ENCODE results near the gene WDR77. TPM values are rescaled to one million over a fixed set of nuclear protein-coding genes. Genes with fewer than 3 reads are reported as not detected.

WDR77 gene
- total and polyA plus RNA-seq, 2 donors (not counting 1 experiment from before 2014, with no cell fraction given): 21.8 to 62.0 TPM

DNA sequence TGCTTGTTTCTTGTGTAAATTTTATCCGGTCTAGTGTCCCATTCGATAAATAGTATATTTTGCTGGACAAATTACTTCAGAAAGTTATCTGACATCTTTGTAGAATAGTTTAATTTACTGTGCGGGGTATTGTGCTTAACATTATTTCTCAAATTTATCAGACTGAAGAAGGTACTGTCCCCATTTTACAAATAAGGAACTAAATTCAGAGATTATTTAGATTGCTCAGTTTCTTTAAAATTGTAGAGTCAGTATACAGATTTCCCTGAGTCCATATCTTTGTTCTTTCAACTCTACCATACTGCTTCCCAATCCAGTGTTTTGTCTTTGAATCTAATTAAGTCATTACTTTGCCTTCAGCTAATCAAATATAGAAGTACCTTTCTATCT, 6.6 kb upstream of the WDR77 start:
- TF ChIP-seq, protein P1, sequence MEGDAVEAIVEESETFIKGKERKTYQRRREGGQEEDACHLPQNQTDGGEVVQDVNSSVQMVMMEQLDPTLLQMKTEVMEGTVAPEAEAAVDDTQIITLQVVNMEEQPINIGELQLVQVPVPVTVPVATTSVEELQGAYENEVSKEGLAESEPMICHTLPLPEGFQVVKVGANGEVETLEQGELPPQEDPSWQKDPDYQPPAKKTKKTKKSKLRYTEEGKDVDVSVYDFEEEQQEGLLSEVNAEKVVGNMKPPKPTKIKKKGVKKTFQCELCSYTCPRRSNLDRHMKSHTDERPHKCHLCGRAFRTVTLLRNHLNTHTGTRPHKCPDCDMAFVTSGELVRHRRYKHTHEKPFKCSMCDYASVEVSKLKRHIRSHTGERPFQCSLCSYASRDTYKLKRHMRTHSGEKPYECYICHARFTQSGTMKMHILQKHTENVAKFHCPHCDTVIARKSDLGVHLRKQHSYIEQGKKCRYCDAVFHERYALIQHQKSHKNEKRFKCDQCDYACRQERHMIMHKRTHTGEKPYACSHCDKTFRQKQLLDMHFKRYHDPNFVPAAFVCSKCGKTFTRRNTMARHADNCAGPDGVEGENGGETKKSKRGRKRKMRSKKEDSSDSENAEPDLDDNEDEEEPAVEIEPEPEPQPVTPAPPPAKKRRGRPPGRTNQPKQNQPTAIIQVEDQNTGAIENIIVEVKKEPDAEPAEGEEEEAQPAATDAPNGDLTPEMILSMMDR (conservative IDR thresholded peaks at IDR 0.05 in 1 of 2, IDR thresholded peaks at IDR 0.05 in 1 of 2; ENCODE audit: low read depth in 1 of 2, low read length in 2 of 2): no peak
- no peak for TF ChIP-seq EZH2 (IDR thresholded peaks at IDR 0.05; ENCODE audit: low read length, missing control alignments)
- Histone ChIP-seq H3K9me3 (ENCODE audit: control insufficient read depth, insufficient read depth, low read depth, low read length) (no peaks in the 10 kb centered on the region), H3K4me1 (ENCODE audit: control insufficient read depth, extremely low read depth, insufficient read depth, low read length) (no peaks in the 10 kb centered on the region), H3K9ac (ENCODE audit: insufficient read depth, low read length) (no peak overlapping the region), H3K79me2 (ENCODE audit: control insufficient read depth, insufficient read depth, low read length) (peaks cover 33% of the 10 kb centered on the region), H3K27ac (ENCODE audit: insufficient read depth, low read length) (no peak overlapping the region), H3K4me3 (replicated peaks in 1 of 4; ENCODE audit: control extremely low read depth in 1 of 4, insufficient read depth in 1 of 4, low read depth in 3 of 4, low read length in 4 of 4) (no peak overlapping the region), H3K4me2 (ENCODE audit: extremely low read depth, insufficient read depth, low read length) (no peak overlapping the region), H4K20me1 (ENCODE audit: control insufficient read depth, extremely low read depth, insufficient read depth, low read length) (no peaks in the 10 kb centered on the region), H2AFZ (ENCODE audit: low read length) (no peak overlapping the region), H3K36me3 (ENCODE audit: control insufficient read depth, insufficient read depth, low read length) (peaks cover 13% of the 10 kb centered on the region), H3K27me3 (ENCODE audit: control insufficient read depth, insufficient read depth, low read length) (no peaks in the 10 kb centered on the region)
- DNase-seq (ENCODE audit: low read depth in 2 of 2): no peak

DNA sequence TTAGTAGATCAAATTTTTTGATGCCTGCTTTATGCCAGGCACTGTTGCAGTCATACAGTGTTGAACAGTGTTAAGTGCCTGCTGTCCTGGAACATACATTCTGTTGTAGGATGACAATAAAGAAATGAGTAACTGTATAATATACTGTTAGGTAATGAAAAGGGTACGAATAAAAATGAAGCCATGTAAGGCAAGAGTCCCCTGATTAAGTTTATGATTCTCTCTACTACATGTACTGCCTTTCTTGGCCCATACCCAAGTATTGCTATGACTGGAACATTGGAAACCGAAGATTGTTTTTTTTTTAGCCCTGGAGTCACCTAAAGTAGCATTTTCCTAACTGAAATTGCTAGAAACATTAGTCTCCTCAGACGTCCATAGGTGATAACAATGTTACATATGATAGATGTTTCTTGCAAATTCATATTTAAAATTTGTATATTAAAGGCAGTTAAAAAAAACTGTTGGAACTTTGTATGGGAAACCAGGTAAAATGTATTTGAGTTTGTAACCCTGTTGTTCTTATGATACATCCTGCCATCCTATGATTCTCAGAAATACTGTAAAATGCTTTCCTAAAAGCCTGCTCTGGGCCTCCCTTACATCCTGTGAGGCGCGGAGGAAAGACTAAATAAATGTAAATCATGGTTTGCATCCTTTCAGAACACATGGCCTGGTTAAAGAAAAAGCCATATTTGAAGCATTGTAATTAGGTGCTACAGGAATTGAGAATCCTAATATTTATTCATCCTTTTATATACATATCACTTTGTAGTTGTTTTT, 6.0 kb upstream of the WDR77 start:
- TF ChIP-seq EZH2 (IDR thresholded peaks at IDR 0.05; ENCODE audit: low read length, missing control alignments): no peak
- TF ChIP-seq, protein P1 (conservative IDR thresholded peaks at IDR 0.05 in 1 of 2, IDR thresholded peaks at IDR 0.05 in 1 of 2; ENCODE audit: low read depth in 1 of 2, low read length in 2 of 2): no peak
- H2AFZ ChIP-seq (ENCODE audit: low read length): no peak overlapping the region
- peaks cover 38% of the 10 kb centered on the region for H3K79me2 ChIP-seq (ENCODE audit: control insufficient read depth, insufficient read depth, low read length)
- no peaks in the 10 kb centered on the region for H3K9me3 ChIP-seq (ENCODE audit: control insufficient read depth, insufficient read depth, low read depth, low read length)
- no peak overlapping the region for H3K9ac ChIP-seq (ENCODE audit: insufficient read depth, low read length)
- peaks cover 13% of the 10 kb centered on the region for H3K36me3 ChIP-seq (ENCODE audit: control insufficient read depth, insufficient read depth, low read length)
- no peak overlapping the region for H3K27ac ChIP-seq (ENCODE audit: insufficient read depth, low read length)
- peak in 1 of 2 donors; percentile 41 for DNase-seq (ENCODE audit: low read depth in 2 of 2)
- H3K4me3 ChIP-seq (replicated peaks in 1 of 4; ENCODE audit: control extremely low read depth in 1 of 4, insufficient read depth in 1 of 4, low read depth in 3 of 4, low read length in 4 of 4): no peak overlapping the region
- H3K27me3 ChIP-seq (ENCODE audit: control insufficient read depth, insufficient read depth, low read length): no peaks in the 10 kb centered on the region
- no peak overlapping the region for H3K4me2 ChIP-seq (ENCODE audit: extremely low read depth, insufficient read depth, low read length)
- H4K20me1 ChIP-seq (ENCODE audit: control insufficient read depth, extremely low read depth, insufficient read depth, low read length): no peaks in the 10 kb centered on the region
- peaks cover 3% of the 10 kb centered on the region for H3K4me1 ChIP-seq (ENCODE audit: control insufficient read depth, extremely low read depth, insufficient read depth, low read length)

DNA sequence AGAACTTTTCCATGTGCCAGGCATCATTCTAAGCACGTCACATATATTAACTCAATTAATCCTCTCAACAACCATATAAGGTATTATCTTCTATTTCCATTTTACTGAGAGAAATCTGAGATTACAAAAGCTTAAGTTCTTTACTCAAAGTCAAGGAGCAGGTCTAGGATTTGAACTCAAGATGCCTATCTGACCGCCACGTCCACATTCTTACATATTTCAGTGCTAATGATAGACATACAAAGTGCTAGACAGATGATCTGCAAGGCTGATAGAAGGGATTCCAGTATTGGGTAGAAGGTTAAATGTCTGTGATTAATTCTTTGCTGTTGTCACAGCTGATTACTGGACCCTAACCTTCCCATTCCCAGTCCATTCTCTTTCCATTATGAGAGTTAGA, 4.7 kb upstream of the WDR77 start:
- H4K20me1 ChIP-seq (ENCODE audit: control insufficient read depth, extremely low read depth, insufficient read depth, low read length): no peaks in the 10 kb centered on the region
- no peak overlapping the region for H3K4me3 ChIP-seq (replicated peaks in 1 of 4; ENCODE audit: control extremely low read depth in 1 of 4, insufficient read depth in 1 of 4, low read depth in 3 of 4, low read length in 4 of 4)
- no peak overlapping the region for H2AFZ ChIP-seq (ENCODE audit: low read length)
- no peaks in the 10 kb centered on the region for H3K27me3 ChIP-seq (ENCODE audit: control insufficient read depth, insufficient read depth, low read length)
- H3K9ac ChIP-seq (ENCODE audit: insufficient read depth, low read length): no peak overlapping the region
- H3K4me2 ChIP-seq (ENCODE audit: extremely low read depth, insufficient read depth, low read length): no peak overlapping the region
- peaks cover 47% of the 10 kb centered on the region for H3K79me2 ChIP-seq (ENCODE audit: control insufficient read depth, insufficient read depth, low read length)
- TF ChIP-seq, protein P1 (conservative IDR thresholded peaks at IDR 0.05 in 1 of 2, IDR thresholded peaks at IDR 0.05 in 1 of 2; ENCODE audit: low read depth in 1 of 2, low read length in 2 of 2): no peak
- TF ChIP-seq EZH2 (IDR thresholded peaks at IDR 0.05; ENCODE audit: low read length, missing control alignments): no peak
- H3K27ac ChIP-seq (ENCODE audit: insufficient read depth, low read length): no peak overlapping the region
- DNase-seq (ENCODE audit: low read depth in 2 of 2): no peak
- H3K36me3 ChIP-seq (ENCODE audit: control insufficient read depth, insufficient read depth, low read length): peaks cover 13% of the 10 kb centered on the region
- H3K9me3 ChIP-seq (ENCODE audit: control insufficient read depth, insufficient read depth, low read depth, low read length): no peaks in the 10 kb centered on the region
- H3K4me1 ChIP-seq (ENCODE audit: control insufficient read depth, extremely low read depth, insufficient read depth, low read length): peaks cover 3% of the 10 kb centered on the region
